Superior temporal gyrus (tissue), 1 donor: Measurements from ENCODE around the gene SSR4.

Experiments
- DNase-seq: peaks from one replicate; pipeline ENCODE4 v3.0.0-alpha.2; 2016; ENCODE audit errors: extremely low spot score

The SSR4 gene

DNA sequence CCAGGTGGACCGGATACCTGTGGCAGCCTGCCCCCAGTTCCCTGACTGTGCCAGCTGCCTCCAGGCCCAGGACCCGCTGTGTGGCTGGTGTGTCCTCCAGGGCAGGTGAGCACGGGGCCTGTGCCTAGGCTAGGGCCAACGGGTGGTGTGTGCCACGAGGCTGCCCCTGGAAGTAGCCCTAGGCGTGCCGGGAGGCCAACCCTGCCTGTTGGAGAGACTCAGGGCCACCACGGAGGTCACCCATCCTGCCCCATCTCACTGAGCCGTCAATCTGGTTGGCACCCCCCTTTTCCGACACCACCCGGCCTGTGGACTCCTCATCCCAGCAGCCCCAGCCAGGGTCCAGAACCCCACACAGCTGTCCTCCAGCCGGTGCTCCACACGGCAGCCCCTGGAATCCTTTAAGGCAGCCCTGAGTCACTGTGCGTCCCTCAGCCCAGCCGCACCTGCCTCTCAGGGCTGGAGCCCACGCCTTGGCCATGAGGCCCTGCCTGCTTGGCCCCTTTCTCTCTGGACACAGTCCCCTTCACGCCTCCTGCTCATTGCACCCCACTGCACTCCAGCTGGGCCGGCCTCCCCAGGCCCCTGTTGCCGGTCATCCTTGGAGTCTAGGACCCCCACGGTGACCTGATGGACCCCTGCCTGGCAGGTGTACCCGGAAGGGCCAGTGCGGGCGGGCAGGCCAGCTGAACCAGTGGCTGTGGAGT lies 25.2 kb upstream of the SSR4 start:
- DNase-seq, result no peak

DNA sequence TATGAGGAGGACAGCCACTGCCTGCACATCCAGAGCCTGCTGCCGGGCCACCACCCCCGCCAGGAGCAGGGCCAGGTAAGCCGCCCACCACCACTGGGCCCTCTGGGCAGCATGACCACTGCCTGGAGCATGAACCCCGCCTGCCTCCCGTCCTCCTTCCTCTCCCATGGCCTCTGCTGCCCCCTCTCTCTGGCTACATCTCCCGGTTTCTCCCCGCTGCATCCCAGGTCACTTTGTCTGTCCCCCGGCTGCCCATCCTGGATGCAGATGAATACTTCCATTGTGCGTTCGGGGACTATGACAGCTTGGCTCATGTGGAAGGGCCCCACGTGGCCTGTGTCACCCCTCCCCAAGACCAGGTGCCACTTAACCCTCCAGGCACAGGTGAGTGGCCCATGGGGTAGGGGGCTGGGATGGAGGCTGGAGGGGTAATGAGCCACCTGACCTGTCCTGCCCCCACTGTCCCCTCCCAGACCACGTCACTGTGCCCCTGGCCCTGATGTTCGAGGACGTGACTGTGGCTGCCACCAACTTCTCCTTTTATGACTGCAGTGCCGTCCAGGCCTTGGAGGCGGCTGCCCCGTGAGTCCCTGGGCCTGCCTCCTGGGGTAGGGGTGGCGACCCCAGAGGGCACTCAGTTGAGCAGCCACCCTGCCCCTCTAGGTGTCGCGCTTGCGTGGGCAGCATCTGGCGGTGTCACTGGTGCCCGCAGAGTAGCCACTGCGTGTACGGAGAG lies 24.4 kb upstream of the SSR4 start:
- no peak for DNase-seq

DNA sequence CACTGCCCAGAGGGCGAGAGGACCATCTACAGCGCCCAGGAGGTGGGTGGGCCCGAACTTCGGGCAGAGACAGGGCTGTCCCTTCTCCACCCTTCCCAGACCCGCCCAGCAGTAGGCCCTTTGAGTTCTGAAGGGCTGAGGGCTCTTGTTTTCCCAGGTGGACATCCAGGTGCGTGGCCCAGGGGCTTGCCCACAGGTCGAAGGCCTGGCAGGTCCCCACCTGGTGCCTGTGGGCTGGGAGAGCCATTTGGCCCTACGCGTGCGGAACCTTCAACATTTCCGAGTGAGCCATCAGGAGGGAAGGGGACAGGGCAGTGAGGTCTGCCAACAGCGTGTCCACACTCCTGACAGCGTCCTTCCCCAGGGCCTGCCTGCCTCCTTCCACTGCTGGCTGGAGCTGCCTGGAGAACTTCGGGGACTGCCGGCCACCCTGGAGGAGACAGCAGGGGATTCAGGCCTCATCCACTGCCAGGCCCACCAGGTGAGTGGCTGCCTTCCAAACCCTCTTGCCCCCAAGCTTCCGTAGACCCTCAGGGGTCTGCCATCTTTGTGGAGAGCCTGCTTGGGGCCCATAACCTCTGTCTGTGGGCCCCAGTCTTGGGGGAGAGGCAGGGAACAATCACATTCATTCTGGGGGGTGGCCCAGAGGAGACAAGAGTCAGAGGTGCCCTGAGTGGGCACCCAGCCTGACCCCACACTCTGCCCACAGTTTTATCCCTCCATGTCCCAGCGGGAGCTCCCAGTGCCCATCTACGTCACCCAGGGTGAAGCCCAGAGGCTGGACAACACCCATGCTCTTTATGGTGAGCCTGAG lies 23.7 kb upstream of the SSR4 start:
- no peak for DNase-seq

DNA sequence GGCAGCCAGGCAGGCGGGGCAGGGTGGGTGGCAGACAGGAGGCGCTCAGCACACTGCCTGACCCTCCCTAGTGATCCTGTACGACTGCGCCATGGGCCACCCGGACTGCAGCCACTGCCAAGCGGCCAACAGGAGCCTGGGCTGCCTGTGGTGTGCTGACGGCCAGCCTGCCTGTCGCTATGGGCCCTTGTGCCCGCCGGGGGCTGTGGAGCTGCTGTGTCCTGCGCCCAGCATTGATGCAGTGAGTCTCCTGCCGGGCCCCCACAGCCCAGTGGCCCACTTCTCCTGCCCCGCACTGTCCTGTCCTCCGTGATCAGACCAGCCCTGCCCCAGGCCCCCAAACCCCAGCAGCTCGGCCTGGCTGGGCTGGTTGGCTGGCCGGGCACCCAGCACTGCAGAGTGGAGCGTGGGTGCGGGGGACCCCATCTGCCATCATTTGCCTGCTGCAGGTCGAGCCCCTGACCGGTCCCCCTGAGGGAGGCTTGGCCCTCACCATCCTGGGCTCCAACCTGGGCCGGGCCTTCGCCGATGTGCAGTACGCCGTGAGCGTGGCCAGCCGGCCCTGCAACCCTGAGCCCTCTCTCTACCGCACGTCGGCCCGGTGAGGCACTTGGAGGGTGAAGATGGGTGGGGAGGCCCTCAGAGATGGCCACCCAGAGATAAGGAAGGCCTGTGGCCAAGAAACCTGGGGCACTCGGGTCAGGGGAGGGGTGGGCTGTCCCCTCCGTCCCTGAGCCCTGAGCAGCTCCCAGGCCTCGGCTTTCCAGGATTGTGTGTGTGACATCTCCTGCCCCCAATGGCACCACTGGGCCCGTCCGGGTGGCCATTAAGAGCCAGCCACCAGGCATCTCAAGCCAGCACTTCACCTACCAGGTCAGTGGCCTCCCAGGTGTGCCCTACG lies 22.8 kb upstream of the SSR4 start:
- no peak for DNase-seq

DNA sequence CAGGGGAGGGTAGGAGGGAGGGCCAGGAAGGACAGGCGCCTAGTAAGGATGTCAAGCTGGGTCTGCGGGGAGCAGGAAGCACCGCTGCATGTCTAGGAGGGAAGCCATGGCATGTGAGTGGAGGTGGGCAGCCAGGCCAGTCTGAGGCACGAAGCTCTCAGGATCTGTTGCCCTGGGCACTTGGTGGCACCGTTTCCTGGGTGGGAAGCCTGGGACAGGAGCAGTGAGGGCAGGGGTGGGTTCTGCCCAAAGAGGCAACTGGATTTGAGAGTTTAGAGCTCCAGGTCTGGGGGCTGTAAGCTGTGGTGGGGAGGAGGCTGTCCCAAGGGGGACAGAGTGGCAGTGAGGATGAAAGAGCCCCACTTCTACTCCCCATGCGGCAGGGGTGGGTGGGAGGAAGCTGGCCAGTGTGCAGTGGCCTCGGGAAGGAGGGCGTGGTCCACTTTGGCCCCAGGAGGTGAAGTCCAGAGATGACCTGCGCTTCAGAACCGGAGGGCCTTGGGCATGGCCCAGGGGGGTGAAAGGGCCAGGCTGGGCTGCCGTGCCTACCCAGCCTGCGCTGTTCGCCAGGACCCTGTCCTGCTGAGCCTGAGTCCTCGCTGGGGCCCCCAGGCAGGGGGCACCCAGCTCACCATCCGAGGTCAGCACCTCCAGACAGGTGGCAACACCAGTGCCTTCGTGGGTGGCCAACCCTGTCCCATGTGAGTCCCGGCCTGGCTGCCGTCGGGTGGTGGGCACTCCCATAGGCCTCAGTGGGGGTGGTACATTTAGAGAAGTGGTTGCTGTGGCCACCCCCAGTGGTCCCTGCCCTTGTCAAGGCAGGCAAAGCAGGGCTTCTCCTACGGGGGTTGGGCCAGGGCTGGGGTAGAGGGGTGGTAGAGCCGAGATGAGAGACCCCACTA lies 21.9 kb upstream of the SSR4 start:
- no peak for DNase-seq

DNA sequence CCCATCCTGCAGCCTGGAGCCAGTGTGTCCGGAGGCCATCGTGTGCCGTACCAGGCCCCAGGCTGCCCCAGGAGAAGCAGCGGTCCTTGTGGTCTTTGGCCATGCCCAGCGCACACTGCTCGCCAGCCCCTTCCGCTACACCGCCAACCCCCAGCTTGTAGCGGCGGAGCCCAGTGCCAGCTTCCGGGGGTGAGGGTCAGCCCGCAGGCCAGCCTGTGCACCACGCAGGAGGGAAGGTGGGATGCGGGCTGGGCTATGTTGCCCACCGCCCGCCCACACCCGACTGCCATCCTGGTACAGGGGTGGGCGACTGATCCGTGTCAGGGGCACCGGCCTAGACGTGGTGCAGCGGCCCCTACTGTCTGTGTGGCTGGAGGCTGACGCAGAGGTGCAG lies 21.3 kb upstream of the SSR4 start:
- no peak for DNase-seq

DNA sequence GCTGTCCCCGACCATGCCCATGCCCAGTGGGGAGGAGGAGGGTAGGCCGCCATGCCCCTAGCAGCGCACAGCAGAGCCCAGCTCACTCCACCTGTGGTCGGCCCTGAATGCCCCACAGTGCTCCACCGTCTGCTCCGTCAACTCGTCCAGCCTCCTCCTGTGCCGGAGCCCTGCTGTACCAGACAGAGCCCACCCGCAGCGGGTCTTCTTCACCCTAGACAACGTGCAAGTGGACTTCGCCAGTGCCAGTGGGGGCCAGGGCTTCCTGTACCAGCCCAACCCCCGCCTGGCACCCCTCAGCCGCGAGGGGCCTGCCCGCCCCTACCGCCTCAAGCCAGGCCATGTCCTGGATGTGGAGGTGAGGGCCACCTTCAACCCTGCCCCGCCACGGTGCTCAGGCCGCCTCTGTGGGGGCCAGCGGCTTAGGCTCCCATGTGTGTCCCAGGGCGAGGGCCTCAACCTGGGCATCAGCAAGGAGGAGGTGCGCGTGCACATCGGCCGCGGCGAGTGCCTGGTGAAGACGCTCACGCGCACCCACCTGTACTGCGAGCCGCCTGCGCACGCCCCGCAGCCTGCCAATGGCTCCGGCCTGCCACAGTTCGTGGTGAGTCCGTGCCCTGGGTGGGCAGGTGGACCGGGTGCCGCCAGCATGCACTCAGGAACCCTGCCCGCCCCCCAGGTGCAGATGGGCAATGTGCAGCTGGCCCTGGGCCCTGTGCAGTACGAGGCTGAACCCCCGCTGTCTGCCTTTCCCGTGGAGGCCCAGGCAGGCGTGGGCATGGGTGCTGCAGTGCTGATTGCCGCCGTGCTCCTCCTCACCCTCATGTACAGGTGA lies 20.5 kb upstream of the SSR4 start:
- no peak for DNase-seq

DNA sequence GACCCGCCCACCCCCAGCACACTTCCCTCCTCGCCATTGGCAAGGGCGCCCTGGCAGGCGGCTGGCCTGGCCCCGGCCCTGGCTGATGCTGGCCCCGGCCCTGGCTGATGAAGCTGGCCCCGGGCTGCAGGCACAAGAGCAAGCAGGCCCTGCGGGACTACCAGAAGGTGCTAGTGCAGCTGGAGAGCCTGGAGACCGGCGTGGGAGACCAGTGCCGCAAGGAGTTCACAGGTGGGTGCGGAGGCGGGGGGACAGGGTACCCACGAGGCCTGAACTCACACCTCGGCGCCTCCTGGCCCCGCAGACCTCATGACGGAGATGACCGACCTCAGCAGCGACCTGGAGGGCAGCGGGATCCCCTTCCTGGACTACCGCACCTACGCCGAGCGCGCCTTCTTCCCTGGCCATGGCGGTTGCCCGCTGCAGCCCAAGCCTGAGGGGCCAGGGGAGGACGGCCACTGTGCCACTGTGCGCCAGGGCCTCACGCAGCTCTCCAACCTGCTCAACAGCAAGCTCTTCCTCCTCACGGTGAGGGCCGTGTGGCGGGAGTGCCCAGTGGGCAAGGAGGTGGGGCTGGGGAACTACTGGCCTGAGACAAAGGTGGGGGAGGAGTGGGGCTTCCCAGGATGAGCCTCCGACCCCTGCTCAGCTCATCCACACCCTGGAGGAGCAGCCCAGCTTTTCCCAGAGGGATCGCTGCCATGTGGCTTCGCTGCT lies 19.7 kb upstream of the SSR4 start:
- no peak for DNase-seq

DNA sequence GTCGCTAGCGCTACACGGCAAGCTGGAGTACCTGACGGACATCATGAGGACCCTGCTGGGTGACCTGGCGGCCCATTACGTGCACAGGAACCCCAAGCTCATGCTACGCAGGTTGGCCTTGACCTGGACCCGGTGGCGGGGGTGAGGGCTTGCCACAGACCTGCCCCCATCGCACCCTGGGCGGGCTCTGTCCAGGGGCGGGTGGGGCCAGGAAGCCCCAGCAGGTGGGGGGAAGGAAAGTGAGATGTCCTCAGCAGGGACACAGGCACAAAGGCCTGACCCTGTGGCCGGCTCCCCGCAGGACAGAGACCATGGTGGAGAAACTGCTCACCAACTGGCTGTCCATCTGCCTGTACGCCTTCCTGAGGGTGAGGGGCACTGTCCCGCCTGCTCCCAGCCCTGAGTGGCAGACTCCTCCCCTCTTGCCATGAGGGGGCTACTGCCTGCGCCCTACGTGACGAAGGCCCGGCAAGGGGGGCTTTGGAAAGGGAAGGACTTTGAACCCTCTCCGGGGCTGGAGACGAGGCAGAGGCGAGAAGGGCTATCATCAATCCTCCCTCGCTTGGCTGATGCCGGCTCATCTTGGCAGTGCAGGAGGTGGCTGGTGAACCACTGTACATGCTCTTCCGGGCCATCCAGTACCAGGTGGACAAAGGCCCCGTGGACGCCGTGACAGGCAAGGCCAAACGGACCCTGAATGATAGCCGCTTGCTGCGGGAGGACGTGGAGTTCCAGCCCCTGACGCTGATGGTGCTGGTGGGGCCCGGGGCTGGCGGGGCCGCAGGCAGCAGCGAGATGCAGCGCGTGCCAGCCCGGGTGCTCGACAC lies 19.0 kb upstream of the SSR4 start:
- DNase-seq, result no peak

DNA sequence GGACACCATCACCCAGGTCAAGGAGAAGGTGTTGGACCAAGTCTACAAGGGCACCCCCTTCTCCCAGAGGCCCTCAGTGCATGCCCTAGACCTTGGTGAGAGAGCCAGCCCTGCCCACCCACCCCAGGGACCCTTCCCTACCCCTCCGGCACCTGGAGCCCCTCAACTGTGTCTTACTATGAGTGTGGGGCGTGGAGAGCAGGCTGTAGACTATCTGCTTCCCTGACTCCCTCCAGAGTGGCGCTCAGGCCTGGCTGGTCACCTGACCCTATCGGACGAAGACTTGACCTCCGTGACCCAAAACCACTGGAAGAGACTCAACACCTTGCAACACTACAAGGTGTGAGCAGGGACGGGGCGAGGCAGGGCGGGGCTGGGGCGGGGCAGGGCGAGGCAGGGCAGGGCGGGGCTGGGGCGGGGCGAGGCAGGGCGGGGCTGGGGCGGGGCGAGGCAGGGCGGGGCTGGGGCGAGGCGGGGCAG lies 18.3 kb upstream of the SSR4 start:
- DNase-seq, result no peak

DNA sequence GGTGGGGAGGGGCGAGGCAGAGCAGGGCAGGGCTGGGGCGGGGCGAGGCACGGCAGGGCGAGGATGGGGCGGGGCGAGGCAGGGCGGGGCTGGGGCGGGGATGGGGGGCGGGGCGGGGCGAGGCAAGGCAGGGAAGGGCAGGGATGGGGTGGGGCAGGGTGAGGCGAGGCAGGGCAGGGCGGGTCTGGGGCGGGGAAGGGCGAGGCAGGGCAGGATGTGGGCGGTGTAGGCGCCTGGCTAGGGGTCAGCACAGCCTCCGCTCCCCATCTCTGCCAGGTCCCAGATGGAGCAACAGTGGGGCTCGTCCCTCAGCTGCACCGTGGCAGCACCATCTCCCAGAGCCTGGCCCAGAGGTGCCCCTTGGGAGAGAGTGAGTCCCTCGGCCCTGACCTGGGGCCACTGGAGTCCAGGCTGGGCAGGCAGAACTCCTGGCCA lies 17.8 kb upstream of the SSR4 start:
- DNase-seq, result no peak

DNA sequence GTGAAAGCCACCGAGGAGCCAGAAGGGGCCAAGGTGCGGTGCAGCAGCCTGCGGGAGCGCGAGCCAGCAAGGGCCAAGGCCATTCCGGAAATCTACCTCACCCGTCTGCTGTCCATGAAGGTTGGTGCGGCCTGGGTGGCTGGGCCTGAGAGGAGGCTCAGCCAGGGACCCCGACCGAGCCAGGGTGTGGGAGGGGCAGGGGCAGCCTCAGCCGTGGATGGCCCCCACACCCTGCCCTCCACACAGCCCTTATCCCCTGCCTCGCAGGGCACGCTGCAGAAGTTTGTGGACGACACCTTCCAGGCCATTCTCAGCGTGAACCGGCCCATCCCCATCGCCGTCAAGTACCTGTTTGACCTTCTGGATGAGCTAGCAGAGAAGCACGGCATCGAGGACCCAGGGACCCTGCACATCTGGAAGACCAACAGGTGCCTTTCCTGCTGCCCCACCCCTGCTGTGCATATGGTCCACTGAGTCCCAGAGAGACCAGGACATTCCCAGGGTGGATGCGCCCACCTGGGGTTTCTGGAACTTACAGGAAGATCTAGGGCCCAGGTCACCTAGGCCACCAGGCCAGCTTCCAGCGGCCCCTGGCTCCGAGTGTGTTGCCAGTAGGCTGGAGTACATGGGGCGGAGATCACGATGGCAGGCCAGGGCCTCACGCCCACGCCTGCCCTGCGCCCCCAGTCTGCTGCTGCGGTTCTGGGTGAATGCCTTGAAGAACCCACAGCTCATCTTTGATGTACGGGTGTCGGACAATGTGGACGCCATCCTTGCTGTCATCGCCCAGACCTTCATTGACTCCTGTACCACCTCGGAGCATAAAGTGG lies 17.0 kb upstream of the SSR4 start:
- no peak for DNase-seq

DNA sequence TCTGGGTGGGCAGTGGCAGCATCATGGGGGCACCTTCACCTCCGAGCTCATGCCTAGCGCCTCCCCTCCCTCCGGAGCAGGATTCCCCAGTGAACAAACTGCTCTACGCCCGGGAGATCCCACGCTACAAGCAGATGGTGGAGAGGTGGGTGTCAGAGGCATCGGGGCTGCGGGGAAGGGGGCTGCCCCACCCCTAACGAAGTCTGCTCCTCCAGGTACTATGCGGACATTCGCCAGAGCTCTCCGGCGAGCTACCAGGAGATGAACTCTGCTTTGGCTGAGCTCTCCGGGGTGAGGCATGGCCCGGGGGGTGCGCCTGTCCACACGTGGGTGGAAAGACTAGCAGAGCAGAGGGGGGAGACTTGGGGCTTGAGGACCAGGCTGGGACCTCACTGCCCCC lies 16.3 kb upstream of the SSR4 start:
- DNase-seq, result no peak

DNA sequence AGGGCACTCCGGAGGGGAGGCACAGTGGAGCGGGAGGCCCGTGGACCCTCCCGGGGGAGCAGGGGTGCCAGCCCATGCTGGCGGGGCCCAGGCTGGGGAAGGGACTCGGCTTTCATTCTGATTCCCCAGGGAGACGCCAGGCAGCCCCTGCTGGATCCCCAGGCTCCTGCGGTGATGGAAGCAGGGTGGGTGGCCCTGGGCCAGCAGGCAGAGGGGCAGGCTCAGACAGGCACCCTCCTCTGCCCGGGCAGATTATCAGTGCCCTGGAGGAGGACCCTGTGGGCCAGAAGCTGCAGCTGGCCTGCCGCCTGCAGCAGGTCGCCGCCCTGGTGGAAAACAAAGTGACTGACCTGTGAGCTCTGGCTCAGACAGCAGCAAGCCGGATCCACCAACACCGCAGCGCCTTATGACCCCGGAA lies 15.8 kb upstream of the SSR4 start:
- DNase-seq, result no peak

DNA sequence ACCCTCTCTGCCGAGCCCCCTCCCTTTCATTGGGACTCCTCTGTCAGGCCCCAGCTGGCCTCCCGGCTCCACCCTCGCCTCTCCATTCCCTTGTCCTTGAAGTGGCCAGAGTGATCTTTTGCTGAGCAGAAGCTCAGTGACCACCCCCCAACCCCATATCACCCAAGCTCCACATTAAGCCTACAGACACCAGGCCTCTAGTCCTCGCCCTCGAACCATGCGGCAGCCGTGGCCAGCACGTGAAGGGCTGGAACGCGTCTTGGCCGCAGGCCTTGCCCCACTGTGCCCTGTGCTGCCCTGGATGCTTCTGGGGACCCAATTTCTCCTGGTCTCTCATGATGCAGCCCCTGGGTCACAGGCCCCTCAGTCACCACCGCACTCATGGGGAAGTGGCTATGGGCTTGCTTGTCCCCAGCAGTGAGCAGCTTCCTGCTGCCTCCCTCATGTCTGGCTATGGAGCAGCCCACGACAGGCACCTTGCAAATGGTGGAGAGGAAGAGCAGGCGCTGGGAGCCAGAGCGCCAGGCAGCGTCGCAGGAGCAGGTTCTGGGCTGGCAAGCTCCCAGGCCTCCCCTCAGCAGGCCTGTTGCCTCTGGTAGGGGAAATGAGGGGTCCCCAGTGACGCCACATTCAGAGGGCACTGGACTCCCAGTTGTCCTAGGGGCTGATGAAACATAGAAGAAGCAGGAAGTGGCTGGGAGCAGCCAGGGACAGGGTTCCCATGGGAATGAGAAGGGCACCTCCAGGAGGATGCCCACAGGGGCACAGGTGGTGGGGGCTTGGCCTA lies 14.4 kb upstream of the SSR4 start:
- no peak for DNase-seq
